Eye (tissue), 1 donor: ENCODE data around the gene BICD2.

Experiments
- DNase-seq: peaks from one replicate; pipeline ENCODE4 v3.0.0-alpha.2; 2015

BICD2 gene

DNA sequence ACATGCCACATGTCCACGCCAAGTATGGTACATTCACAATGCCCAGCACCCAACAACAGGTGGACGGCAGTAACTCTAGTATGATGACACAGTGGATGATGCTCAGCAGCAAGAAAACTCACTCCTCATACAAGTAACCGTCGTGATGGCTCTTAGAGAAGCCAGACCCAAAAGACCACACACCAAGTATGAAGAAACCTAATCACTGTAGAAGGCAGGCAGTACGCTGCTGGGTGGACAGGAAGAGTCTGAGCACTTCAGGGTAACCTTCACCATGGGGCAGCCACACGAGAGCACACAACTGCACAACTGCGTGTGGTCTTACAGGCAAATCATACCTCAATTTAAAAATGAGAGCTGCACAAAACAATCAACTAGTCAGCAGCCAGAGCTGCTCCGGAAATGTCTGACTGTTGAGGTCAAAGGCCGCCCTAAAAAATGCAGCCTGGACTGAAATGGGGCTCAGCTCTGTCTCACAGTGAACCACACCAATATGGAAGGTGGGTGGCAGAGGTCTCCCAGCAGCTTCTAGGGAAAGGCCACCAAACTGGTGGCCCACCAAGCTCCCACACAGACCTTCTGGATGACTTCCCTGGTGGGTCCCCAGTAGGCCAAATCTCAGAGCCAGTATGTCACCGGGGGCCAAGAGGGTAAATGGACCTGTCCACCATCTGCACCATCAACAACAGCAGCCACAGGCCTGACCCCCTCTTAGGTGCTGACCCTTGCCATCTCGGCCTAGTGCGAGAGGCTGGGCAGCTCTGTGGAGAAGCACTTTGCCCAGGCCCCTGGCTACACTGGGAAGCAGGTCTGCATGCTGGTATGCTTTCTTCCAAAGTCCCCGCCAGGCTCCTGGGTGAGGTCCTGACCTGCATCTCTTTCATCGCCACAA is 17.8 kb downstream of the BICD2 start:
- no peak for DNase-seq

DNA sequence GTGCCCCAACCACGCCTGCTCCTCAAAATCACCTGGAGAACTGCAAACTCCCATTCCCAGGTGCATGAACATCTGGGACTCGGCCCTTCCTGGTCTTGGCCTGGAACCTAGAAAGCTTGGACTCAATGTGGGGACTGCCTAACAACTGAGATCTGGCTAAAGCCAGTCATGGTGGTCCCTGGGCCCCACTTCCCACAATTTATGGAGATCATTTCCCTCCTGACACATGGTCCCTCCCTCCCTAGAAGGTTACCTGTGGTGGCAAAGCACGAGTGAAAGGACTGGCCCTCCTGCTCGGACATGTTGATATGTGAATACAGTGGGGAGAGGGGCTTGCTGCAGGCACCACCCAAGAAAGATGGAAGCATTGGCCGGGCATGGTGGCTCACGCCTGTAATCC is 18.8 kb downstream of the BICD2 start:
- DNase-seq = no peak

DNA sequence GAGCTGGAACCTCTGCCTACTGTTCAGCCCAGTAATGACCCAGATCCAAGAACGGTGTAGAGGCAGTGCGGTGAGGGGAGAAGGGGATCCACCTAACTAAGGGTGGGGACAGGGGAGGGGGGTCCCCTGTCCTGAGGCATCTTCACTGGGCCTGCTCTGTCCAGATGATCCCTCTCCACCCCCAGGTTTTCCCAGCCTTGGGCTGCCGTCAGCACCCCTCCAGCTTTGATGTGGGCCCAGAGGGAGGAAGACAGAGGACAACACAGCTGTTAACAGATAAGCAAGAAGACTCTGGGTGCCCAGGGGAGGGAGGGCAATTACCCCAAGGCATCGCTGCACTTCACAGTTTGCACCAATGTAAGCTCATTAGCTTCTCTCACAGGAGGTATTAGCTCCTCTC is 19.3 kb downstream of the BICD2 start:
- no peak for DNase-seq

DNA sequence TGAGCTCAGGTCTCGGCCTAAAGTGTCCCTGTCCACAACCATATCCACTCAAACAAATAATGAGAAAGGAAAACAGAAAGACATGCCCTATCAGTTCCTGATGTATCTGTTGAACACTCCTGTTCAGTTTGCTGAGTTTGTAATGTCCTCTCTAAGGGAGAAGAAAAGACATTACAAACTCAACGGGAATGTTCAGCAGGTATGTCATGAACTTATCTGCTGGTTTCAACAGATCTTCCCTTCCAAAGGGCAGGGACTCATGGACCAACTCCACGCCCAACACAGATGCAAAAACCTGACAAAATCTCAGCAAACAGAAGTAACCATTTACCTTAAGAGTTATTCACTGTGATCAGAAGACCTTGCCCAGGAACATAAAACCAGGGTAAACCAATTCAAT is 23.7 kb downstream of the BICD2 start:
- DNase-seq = no peak

DNA sequence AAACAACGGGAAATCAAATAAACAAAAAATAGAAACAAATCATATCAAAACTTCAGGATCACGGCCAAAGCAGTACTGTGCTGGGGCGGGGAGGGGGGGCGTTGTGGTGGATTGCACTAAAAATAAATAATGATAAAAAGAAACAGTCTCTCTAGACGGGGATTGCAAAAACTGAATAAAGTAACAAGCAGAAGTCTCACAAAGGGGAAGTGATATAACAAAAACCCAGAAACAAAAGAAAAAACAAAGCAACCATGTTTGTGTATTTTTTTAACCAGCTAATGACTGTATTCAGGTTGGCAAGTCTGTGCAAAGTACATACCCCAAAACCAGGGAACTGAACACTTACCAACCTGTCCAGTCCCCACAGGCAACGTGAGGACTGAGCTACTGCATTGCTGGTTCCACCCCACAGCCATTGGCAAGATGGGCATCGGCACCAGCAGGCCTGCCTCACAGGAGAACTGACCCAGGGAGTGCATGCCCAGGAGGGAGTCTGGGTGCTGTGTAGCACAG is 24.1 kb downstream of the BICD2 start:
- no peak for DNase-seq

DNA sequence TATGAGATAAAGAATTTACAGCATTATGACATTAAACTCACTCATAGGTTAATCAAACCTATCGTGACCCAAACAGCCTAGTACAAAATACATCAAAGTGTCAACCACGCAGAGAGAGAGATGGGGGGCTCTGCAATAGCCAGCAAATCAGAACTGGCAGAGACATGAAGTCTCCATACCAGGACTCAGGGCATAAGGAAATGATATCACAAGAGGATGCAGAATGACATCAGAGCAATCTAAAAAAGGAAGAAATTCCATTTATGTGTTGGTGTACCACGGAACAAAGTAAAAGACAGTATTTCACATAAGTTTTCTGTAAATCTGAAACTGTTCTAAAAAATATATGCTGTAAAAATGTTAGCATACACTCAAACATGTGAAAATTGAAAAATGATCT is 24.6 kb downstream of the BICD2 start:
- no peak for DNase-seq

DNA sequence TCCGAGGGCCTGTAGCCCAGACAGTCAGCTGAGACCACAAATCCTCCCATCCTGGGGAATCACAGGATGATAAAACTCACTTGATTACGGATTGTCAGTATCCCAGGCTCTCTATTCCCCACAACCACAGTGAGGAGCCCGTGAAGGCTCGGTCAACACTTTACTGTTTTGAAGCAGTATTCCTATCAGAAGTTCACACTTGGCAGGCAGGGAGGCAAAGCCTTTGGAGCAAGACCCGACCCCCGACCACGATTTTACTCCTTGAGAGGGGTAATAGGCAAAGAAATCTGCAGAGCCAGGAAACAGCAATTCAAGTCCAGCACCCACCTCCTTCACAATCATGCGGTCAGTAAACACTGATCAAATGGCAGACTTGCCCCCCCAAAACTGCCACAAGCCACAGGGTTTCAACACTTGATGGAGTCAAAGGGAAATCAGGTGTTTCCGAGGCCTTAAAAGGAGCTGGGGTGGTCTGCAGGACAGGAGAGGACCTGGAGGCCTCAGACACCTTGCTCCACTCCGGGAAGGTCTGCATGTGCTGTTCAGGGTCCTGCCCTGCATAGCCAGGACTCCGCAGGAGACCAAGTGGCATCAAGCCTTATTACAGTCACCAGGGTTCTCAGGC is 25.2 kb downstream of the BICD2 start:
- DNase-seq = no peak

DNA sequence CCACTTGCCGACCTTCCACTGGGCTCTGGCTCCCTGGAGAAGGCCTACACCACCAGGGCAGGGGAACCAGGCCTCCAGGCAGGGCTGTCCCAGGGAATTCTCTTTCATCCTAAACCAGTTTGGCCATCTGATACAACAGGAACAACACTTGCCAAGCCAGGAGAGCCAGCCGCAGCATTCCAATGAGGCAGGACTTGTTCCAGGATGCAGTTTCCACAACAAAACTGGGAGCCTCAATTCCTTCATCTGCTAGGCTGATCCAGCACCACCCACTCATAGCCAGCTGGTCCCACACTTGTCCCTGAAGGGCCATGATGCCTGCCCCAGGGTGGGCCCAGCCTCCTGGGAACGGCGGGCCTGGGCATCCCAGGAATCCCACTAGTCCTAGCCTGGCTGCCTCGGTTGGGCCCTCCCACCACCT is 26.0 kb downstream of the BICD2 start:
- DNase-seq = no peak

DNA sequence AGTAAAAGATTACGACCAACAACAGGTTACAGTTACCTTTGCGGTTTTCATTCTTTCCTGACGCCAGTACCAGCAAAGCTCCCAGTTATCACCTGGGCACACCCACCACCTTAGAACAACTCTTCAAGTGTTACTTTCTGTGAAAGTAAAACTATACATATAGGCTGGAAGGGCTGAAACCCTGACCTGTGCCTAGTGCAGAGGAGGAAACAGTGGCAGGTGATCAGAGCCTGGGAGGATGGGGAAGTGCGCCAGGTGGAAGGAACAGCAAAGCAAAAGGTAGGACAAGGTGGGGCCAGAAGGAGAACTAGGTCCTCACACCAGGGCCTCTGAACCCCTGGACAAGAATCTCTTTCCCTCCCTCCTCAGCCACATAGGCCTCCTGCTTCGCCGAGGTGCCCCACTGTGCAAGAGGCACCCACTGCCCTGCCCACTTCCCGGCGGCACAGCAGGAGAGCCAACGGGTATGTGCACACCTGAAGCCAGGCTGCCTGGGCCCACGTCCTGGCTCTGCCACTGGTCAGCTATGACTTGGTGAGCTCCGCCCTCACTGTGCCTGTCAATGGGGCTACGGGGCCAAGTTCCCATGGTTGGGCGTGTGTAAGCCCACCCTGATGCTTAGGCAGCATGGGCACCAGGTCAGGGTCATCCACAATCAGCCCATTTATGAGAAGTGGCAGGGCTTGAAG is 26.9 kb downstream of the BICD2 start:
- no peak for DNase-seq

DNA sequence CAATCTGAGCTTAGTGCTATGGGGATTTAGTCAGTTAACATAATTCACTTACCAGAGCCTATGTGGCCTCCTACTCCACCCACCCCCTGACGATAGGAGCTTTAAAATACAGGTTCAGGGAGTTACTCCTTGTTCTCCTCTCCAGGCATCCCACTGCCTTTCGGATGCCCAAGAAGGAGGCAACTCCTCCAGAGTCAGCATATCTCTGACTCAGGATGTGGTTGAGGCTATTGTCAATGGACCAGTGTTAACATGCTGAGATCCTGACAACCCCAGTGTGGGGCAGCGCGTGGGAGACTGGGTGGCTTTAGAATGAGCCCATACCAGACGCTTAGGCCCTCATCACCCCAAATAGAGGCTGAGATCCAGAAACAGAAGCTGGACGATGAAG is 27.4 kb downstream of the BICD2 start:
- no peak for DNase-seq

DNA sequence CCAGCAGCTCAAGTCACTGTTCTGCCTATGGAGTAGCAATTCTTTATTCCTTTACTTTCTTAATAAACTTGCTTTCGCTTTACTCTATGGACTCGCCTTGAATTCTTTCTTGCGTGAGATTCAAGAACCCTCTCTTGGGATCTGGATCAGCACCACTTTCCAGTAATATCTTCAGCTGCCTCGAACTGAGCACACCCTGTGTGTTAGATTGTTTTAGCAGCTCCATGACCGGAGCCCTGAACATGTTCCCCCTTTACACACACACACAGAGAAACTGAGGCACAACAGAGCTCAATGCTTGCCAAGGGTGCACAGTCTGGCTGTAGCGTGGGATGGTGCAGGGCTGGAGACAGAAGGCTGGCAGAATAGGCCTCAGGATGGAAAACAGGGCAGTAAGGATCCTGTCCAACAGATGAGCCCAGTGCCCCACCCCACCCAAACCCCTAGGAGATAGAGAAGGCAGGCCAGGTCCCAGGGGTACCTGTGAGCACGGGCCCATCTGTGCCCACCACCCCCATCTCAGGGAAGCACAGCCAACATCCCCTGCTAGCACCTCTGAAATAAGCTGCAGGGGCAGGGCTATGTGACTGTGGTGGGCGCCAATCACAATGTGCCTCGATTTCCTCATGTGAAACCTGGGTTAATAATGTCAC is 27.9 kb downstream of the BICD2 start:
- DNase-seq = no peak

DNA sequence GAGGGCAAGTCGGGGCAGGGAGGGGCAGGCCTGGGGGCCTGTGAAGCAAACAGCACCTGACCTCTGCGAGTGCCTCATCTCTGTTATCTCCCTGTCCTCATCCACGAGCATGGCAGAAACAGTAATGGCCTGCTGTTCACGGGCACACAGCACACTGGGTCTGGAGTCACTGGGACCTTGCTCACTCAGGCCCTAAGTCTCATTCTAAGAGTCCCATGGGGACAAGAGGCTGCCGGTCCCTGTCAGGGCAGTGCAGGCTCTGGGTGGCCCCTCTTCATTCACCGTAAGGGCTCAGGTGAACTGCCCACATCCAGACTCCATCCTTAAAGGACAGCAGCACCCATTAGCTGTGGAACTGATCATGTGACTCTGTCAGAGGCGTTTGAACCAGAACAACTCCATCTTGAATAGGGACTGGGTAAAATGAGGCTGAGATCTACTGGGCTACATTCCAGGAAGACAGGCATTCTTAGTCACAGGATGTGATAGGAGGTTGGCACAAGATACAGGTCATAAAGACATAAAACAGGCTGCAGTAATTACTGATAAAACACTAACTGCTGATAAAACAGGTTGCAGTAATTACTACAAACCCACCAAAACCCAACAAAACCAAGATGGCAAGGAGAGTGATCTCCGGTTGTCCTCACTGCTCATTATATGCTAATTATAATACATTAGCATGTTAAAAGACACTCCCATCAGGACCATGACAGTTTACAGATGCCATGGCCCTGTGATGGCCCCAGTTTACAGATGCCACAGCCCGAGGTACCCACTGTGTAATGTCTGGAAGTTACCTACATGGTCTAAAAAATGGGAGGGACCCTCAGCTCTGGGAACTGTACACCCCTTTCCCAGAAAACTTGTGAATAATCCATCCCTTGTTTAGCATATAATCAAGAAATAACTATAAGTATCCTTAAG is 28.7 kb downstream of the BICD2 start:
- DNase-seq = no peak

DNA sequence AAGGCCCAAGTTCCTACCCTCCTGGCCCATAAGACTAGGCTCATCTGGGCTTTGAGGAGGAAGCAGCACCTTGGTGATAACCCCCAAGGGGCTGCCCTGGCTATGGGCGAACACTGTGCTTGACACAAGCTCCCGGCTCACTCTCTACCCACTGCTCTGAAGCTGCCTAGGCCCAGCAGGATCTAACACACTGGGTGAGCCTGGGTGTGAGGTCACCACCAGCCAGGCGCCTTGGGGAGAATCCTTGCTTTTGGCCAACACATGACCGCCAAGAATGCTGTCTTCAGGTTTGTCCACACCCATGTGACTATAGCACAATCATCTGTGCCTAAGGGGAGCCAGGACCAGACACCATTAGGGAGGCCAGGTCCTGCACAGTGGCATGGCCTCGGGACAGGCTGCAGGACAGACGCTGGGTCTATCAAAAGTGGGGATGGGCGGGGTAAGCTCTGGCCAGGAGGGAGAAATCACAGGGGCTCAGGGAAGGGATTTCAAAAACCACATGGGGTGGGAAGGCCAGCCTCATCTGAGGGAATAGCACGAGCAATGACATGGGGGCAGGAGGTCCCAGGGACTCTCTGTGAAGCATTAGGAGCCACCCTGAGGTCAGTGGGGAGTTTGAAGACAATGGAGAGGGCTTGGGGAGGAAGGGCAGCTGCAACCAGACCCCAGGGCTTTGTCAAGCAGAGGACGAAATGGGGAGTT is 29.6 kb downstream of the BICD2 start:
- no peak for DNase-seq

DNA sequence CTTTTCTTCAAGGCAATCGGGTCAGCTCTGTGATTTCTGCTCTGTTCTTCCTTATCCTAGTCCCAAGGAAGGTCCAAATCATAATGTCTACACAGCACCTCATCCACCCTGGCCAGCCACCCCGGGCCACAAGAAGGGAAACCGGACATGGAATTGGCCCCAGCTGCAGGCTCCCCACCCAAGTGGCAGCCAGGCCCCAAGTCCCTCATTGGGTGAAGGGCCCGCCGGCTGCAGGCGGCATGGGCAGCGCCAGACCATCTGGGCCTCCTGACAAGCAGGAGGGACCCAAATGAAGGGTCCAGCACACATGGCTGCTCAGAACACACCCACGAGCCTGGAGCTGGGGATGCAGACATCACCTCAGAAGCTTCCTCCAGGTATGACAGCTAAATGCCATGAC is 33.7 kb downstream of the BICD2 start:
- DNase-seq = no peak

DNA sequence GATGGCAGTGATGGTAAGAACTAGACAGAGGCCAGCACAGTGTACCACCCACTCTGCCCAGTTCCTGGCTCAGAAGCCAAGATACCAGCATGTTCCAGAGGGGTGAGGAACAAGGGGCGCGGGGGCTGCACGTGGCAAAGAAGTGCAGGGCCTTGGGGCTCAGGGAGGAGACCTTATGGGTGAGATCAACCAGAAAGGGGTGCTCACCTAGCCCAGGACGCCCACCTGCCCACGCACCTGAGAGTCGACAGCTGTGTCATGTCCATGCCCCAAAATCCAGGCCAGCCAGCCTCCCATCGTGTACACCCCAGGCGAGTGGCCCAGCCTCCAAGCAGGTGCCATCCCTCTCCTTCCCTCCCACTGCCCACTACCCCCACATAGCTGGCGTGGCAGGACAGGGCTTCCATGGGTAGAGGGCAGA is 34.9 kb downstream of the BICD2 start:
- DNase-seq = no peak

DNA sequence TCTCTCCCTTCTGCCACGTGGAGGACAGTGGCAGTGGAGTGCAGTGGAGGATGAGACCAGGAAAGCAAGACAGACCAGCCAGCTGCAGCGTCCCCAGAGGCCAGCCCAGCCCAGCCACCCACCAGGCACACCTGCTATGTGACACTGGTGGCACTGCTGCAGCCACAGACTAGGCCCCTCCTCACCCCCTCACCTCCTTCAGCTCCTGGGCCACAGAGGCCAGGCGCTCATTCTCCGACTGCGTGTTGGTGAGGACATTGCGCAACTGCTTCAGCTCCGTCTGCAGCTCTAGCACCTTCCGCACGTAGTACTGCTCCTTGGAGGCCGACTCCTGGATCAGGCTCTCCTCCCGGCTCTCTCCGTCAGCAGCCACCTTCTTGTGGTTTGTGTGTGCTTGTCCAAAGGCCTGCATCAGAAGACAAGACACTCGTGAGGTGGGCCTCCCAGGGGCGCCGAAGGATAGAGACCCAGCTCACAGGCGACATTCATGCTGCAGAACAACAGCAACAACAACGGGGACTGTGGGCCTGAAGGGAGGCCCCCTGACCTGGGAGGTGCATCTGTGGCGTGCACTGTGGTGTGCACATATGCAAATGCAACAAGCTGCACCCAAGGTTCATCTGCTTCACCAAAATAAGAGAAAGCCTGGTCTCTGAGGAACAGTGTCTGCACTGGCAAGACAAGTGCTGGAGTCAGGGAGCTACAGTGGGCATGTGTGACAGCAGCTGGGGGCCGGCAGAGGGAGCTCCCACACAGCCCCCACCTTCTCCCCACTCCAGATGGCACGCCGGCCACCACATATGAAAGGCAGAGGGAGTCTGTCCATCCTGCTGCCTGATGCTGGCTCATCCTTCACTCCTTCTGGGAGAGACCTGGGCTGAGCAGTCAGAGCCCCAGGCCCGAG is 35.5 kb downstream of the BICD2 start:
- peak; percentile 57 for DNase-seq

DNA sequence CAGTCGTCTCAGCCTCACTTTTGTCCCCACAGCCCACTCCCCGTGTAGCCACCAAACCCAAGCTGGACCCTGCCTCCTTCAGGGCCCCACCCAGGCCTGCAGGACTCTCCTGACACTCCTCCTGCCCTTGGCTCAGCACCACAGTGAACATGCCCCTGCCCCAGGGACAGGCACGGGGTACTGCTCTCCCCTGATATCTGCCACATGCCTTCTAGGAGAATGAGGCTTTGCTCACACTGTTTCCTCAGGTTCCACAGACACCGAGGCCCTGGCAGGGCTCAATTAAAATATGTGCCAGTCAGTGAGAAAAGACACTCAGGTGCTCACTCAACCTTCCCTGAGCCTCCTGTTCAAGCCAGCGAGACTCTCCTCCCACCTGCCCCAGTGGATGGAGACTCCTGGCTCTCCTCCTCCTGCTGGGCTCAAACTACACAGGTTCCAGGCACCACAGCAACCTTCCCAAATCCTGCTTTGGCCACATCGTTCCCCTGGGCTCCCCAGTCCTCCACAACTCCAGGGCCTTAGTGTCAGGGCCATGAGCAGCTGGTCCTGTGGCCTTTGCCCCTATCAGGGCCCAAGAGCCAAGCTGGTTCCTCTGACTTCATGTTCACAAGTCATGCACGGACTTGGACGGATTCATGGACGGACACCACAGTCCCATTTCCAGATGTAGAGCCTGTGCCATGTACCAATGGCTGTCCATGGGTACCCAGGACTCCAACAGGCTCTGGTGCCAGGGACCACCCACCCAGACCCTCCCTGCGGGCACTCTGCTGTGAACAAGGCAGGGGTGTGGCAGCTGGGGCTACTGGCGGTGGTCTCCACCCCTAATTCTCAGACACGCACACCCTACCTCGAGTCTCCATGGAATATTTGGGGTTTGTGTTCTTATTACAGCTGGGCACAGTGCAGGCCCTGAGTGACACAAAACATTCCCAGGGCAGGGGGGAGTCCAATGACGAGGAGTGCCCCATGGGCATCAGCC is 36.6 kb downstream of the BICD2 start:
- DNase-seq = no peak

DNA sequence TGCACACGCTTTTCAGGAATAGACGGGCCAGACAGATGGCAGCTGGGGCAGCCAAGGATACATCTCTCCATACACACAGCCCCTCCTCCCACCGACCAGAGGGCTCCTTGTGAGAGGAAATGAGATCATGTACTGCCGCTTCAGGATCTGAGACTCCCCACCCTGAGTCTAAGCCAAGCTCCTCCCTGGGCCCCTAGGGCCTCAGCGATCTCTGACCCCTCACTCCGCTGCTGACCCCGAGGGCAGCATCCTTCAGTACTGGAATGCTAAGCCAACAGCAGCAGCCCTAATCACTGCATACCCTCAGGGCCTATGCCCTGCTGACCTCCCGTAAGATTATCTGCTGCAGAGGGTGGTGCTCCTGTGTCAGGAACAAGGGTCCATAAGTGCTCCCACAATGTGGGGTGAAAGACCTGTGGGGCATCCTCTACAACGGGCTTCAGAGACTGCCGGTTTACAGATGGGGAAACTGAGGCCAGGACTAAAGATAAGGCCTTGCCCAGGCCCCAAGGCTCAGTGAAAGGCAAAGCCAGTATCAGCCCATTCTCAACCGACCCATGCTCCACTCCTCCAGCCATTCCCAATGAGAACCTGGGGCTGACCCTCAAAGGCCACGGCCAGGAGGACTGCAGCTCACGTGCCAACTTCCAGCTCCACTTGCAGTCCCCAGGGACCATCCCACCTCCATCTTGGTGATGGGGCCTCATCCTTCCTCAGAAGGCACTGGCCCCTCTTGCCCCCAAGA is 37.5 kb downstream of the BICD2 start:
- DNase-seq = no peak
